Glutamatergic neuron (in vitro differentiated cells): Measurements from ENCODE around the gene WASHC4. TPM values are rescaled to one million over a fixed set of nuclear protein-coding genes. Genes with fewer than 3 reads are reported as not detected.
A peak's percentile ranks its signal among the peaks of the same experiment; 100 is the strongest.

Experiments
- DNase-seq: peaks from one replicate; pipeline ENCODE4 v3.0.0; 2022
- H3K27ac Mint-ChIP-seq: one replicate; pipeline ENCODE4 v1.8.0; 2020; ENCODE audit warnings: mild to moderate bottlenecking, mixed read lengths, inconsistent platforms; ENCODE audit not compliant: unreplicated experiment
- H3K27me3 Mint-ChIP-seq: one replicate; pipeline ENCODE4 v1.8.0; 2020; ENCODE audit warnings: mild to moderate bottlenecking, moderate library complexity, mixed read lengths, inconsistent platforms; ENCODE audit not compliant: unreplicated experiment
- H3K36me3 Mint-ChIP-seq: one replicate; pipeline ENCODE4 v1.8.0; 2020; ENCODE audit warnings: mild to moderate bottlenecking, mixed read lengths, inconsistent platforms; ENCODE audit not compliant: unreplicated experiment
- H3K4me1 Mint-ChIP-seq: one replicate; pipeline ENCODE4 v1.8.0; 2020; ENCODE audit warnings: mild to moderate bottlenecking, low read depth, mixed read lengths, inconsistent platforms; ENCODE audit not compliant: unreplicated experiment
- H3K4me3 Mint-ChIP-seq: one replicate; pipeline ENCODE4 v1.8.0; 2020; ENCODE audit warnings: mild to moderate bottlenecking, mixed read lengths, inconsistent platforms; ENCODE audit not compliant: unreplicated experiment
- H3K9me3 Mint-ChIP-seq: one replicate; pipeline ENCODE4 v1.8.0; 2020; ENCODE audit warnings: mild to moderate bottlenecking, moderate library complexity, mixed read lengths, inconsistent platforms; ENCODE audit not compliant: unreplicated experiment
- total RNA-seq: library from RNA; stranded (reverse); fragmentation: NEBNext Ultra II Directional; extraction: Animal tissue kit (Norgen Biotek cat#: 25700); gene quantifications from one replicate; pipeline ENCODE4 v1.2.1, GENCODE V29; 2021; ENCODE audit not compliant: unreplicated experiment
- TF ChIP-seq, protein P1 (sequence below): fragments of 200-600 bp; sonication (generic); IDR thresholded peaks from one replicate; pipeline ENCODE4 v1.5.0; 2021; ENCODE audit not compliant: partially characterized antibody, unreplicated experiment

Gene WASHC4
- total RNA-seq, 1 donor from 2014 or later = 75.4 TPM

DNA sequence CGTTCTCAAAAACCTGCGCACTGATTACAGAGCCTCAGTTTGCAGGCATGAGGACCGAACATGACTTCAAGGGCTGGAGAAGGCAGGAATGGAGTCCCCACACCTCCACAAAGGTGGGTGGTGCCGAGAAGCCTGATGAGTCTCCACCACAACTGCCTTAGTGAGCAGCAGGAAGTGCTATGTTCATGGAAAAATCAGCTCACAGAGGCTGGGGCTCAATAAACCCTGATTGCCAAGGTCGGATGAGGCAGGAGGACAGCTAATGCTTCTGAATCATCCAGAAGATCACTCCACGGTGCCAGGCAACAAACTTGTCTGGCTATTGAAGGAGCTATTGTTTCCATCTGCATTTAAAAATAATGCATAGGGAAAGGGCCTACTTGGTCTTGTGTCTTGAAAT lies 97.4 kb downstream of the WASHC4 start:
- peaks cover 7% of the 10 kb centered on the region for H3K36me3 Mint-ChIP-seq
- H3K4me1 Mint-ChIP-seq = peaks cover 6% of the 10 kb centered on the region
- no peak overlapping the region for H3K4me3 Mint-ChIP-seq
- peaks cover 7% of the 10 kb centered on the region for H3K27me3 Mint-ChIP-seq
- peaks cover 2% of the 10 kb centered on the region for H3K9me3 Mint-ChIP-seq
- TF ChIP-seq, protein P1, sequence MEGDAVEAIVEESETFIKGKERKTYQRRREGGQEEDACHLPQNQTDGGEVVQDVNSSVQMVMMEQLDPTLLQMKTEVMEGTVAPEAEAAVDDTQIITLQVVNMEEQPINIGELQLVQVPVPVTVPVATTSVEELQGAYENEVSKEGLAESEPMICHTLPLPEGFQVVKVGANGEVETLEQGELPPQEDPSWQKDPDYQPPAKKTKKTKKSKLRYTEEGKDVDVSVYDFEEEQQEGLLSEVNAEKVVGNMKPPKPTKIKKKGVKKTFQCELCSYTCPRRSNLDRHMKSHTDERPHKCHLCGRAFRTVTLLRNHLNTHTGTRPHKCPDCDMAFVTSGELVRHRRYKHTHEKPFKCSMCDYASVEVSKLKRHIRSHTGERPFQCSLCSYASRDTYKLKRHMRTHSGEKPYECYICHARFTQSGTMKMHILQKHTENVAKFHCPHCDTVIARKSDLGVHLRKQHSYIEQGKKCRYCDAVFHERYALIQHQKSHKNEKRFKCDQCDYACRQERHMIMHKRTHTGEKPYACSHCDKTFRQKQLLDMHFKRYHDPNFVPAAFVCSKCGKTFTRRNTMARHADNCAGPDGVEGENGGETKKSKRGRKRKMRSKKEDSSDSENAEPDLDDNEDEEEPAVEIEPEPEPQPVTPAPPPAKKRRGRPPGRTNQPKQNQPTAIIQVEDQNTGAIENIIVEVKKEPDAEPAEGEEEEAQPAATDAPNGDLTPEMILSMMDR = no peak
- no peak for DNase-seq
- no peak overlapping the region for H3K27ac Mint-ChIP-seq

DNA sequence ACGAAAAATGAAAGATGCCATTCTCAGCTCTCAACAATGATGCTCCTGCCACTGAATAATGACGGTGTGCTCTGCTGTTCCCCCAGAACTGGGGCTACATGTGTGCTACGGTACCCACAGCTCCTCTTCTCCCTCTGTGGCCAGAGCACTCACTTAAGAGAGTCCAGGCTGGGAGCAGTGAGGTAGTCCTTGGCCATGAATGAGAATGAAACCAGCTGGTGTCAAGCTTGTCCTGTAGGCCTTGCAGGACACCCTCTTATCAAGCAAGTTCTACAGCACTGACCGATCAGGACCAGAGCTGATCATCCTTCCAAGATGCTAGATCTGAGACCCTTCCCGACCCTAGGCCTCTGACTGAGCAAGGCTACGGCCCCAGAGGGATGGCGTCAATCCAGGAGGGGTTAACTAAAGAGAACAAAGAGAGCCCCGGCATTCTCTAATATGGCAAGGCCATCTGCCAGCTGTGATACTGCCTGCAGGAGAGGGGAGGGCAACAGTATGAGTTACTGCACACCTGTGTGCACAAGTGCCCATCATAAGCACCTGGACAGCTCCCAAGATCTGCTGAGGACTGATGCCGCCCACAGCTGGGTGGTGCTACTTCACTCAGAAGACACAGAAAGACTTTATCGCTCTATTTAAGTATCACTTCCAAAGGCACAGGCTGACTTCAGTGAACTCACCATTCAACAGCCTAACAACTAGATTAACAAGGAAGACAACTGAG lies 98.0 kb downstream of the WASHC4 start:
- peaks cover 7% of the 10 kb centered on the region for H3K36me3 Mint-ChIP-seq
- peaks cover 7% of the 10 kb centered on the region for H3K4me1 Mint-ChIP-seq
- TF ChIP-seq, protein P1 = no peak
- DNase-seq = no peak
- H3K27me3 Mint-ChIP-seq = peaks cover 7% of the 10 kb centered on the region
- peaks cover 2% of the 10 kb centered on the region for H3K9me3 Mint-ChIP-seq
- no peak overlapping the region for H3K4me3 Mint-ChIP-seq
- no peak overlapping the region for H3K27ac Mint-ChIP-seq

DNA sequence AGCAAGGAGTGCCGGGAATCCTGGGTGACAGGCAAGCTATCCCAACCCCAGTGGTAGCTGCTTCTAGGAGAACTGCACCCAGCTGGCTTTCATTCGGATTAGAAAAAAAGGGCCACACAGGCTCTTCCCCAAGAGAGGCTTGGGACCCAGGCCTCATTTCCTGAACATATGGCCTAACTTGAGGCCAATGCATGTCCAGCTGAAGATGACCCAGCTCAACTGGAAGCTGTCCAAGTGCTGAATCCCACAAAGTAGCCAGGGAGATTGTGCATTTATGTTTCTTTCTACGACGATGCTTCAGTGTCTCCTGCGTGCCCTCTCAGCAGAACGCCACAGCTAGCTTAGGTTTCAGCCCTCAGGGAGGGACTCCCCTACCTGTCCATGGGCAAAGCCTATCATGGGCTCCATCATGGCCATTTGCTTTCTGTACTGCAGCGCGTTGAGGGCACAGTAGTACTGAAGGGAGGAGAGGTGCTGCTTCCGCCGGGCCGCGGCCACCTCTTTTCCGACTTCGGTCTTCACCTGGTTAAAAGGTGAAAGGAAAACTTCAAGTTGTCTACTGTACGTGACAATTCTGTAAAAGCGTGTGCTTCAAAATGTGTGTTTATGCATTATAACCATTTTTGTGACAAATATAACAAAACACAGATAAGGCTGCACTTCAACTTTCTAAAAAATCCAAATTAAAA lies 99.3 kb downstream of the WASHC4 start:
- Mint-ChIP-seq H3K27ac (no peak overlapping the region), H3K27me3 (peaks cover 8% of the 10 kb centered on the region), H3K4me3 (no peak overlapping the region), H3K4me1 (peaks cover 13% of the 10 kb centered on the region), H3K9me3 (no peaks in the 10 kb centered on the region), H3K36me3 (peaks cover 7% of the 10 kb centered on the region)
- DNase-seq = no peak
- TF ChIP-seq, protein P1 = no peak

DNA sequence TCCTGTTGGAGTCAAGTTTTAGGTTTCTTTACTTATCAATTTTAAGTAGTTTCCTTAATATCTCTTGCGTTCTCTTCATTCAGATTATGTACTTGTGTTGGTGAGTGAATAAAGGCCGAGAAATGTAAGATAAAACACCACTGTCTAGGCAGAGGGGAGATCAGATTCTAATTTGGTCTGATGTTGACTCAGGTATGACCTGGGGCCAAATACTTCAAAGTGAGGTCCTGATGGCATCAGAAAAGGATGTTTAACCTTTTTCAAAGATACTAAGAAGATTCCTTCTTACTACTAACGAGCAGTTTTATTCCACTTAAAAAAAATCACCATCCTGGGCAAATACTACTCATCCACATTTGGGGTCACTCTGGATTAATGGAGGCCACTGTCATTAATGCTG lies 101.6 kb downstream of the WASHC4 start:
- H3K36me3 Mint-ChIP-seq = peaks cover 7% of the 10 kb centered on the region
- TF ChIP-seq, protein P1 = no peak
- H3K4me1 Mint-ChIP-seq = peaks cover 20% of the 10 kb centered on the region
- no peak overlapping the region for H3K27ac Mint-ChIP-seq
- no peaks in the 10 kb centered on the region for H3K9me3 Mint-ChIP-seq
- H3K4me3 Mint-ChIP-seq = no peak overlapping the region
- no peak for DNase-seq
- H3K27me3 Mint-ChIP-seq = peaks cover 8% of the 10 kb centered on the region

DNA sequence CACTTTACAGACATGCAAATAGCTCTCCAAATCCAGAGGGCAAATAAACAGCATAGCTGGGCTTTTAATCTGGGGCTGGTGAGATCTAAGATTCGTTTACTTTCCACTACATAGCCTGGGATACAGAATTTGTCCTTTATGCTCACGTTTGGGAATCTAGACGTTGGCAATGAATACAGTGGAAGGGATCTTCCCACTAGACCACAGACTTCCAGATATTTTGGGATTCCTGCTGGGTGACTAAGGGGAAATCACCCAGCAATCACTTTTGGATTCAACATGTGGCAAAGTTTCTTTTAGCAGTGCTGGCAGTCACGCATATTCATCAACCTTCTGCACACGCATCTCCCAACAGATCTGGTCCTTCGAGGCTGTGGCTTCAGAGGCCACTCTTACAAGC lies 104.9 kb downstream of the WASHC4 start:
- H3K4me1 Mint-ChIP-seq = peaks cover 17% of the 10 kb centered on the region
- H3K27me3 Mint-ChIP-seq = peaks cover 4% of the 10 kb centered on the region
- no peaks in the 10 kb centered on the region for H3K9me3 Mint-ChIP-seq
- peak overlapping the region; percentile 86 for H3K27ac Mint-ChIP-seq
- no peak overlapping the region for H3K4me3 Mint-ChIP-seq
- TF ChIP-seq, protein P1 = no peak
- H3K36me3 Mint-ChIP-seq = peaks cover 4% of the 10 kb centered on the region
- no peak for DNase-seq
